ENCODE results near the gene MXRA8.
A peak's percentile ranks its signal among the peaks of the same experiment; 100 is the strongest.
"Not testable (repeated sequence)": the region's sequence is repeated elsewhere in the genome, so short reads cannot be mapped to it uniquely, and the experiment has no call there.

Gene MXRA8, protein sequence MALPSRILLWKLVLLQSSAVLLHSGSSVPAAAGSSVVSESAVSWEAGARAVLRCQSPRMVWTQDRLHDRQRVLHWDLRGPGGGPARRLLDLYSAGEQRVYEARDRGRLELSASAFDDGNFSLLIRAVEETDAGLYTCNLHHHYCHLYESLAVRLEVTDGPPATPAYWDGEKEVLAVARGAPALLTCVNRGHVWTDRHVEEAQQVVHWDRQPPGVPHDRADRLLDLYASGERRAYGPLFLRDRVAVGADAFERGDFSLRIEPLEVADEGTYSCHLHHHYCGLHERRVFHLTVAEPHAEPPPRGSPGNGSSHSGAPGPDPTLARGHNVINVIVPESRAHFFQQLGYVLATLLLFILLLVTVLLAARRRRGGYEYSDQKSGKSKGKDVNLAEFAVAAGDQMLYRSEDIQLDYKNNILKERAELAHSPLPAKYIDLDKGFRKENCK

DNA sequence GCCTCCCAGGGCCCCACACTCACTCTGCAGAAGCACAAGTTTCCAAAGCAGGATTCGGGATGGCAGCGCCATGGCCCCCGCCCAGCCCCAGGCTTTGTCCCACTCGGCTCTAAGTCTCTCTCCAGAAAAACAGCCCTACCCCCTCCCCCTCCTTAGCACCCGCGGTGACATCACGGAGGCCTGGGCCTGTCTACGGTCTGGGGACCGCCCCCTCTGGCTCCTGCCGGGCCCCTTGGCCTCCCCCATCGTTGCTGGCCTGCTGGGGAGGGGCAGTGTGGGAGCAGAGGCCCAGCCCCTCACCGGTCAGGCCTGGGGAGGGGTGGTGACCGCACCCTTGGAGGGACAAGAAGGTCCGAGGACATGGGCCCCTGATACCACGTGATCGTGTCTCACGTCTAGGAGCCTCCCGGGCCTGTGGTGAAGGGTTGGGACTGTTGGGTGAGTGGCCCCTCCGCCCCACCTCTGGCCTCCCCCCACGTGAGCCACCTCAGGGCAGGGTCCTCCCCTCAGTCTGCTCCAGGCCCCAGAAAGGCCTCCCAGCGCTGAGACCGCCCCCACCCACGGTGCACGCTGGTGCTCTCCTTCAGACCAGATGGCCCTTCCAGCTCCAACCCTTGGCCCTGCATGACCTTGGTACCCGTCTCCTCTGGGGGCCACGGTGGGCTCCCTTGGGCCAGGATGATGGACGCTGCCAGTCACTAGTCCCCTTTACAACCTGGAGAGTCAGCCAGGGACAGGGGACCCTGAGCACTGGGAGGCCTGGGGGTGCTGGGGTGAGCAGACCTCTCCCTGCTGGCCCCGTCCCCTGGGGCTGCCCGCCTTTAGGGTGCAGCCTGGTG lies at the start of gene MXRA8:
TSS of gene MXRA8 (minus strand) at position 123 of the 839 bp plus-strand sequence. CDS start at position 72, 51 bp downstream.
- Histone ChIP-seq H3K27ac (peak within 1 kb of the TSS; percentile 58), H3K4me1 (peaks cover 46% of the 10 kb centered on the region), H3K9ac (peak within 1 kb of the TSS; percentile 61; the same call in 1 of the 2 replicates), H3K36me3 (no peaks in the 10 kb centered on the region), H3K4me2 (peak within 1 kb of the TSS; percentile 97), H3K4me3 (peak within 1 kb of the TSS; percentile 44), H3K9me3 (no peaks in the 10 kb centered on the region), H3K27me3 (peaks cover 19% of the 10 kb centered on the region), H4K20me1 (peaks cover 9% of the 10 kb centered on the region)
- no peak for TF ChIP-seq Cebpa-rat (IDR thresholded peaks at IDR 0.05)

DNA sequence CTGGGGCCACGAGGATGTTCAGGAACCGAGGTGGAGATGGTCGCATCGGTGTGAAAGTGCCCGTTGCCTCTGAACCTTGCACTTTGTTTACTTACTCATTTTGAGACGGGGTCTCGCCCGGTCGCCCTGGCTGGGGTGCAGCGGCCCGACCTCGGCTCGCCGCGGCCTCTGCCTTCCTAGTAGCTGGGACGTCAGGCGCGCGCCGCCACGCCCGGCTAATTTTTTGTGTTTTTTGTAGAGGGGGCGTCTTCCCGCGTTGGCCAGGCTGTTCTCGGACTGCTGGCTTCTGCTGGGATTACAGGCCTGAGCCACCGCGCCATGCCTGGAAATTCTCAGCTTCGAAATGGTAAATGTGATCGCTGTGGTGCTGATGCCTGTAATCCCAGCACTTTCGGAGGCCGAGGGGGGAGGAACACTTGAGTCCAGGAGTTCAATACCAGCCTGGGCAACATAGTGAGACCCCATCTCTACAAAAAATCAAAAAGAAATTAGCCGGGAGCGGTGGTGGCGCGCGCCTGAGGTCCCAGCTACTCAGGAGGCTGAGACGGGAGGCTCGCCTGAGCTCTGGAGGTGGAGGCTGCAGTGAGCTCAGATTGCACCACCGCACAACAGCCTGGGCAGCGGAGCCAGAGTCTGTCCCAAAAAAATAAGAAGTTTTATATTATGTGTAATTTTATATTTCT lies 49.4 kb upstream of the MXRA8 start:
- Histone ChIP-seq H3K9me3 (peaks cover 25% of the 10 kb centered on the region), H3K27ac (peak overlapping the region; percentile 92), H4K20me1 (peaks cover 61% of the 10 kb centered on the region), H3K27me3 (no peaks in the 10 kb centered on the region), H3K9ac (peak overlapping the region; percentile 88), H3K36me3 (peaks cover 71% of the 10 kb centered on the region), H3K4me2 (peak overlapping the region; percentile 92), H3K4me3 (peak overlapping the region; percentile 81), H3K4me1 (peaks cover 34% of the 10 kb centered on the region)
- TF ChIP-seq Cebpa-rat (IDR thresholded peaks at IDR 0.05), result no peak

DNA sequence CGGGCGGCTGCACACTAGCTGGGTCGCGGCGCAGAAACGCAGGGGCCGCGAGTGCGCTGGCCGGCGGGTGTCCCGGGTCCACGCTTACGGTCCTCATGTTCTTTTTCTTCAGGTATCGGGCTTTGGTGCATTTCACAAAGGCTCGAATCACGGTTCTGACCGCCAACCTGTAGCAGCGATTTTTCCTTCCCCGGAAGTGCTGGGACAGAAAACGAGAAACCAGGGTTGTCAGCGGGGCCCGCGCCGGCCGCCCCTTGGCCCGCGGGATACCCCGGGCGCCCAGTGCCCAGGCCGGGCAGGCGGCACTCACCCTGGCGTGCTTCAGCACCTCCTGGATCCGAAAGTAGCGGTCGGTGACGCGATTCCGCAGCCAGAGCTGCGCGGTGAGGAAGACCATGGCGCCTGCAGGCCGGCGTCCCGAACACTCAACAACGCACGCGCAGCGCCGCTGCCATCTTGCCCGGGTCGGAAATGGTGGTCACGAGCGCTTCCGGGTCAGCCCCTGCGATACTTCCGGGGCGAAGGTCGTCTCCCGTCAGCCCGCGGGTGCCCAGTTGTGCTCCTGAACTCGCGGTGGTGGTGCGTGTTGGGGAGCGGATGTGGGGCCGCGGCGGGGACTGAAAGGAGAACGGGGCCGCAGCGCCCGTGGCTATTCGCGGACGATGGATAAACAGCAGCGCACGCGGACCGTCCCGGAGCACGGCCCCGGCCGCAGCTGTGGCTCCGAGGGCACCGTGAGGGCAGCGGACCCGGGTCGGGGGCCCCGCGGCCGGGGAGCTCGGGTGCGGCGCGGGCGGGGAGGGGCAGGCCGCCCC lies 48.7 kb upstream of the MXRA8 start, which contains the start of gene MRPL20:
TSS of gene MRPL20 (minus strand) at position 473 of the 815 bp plus-strand sequence. CDS start at position 397, 76 bp downstream.
- peak within 1 kb of the TSS; percentile 92 for H3K4me2 ChIP-seq
- peaks cover 68% of the 10 kb centered on the region for H4K20me1 ChIP-seq
- peak within 1 kb of the TSS; percentile 81 for H3K4me3 ChIP-seq
- peaks cover 37% of the 10 kb centered on the region for H3K4me1 ChIP-seq
- H3K9me3 ChIP-seq, result peaks cover 18% of the 10 kb centered on the region
- H3K9ac ChIP-seq, result peak within 1 kb of the TSS; percentile 88
- H3K27me3 ChIP-seq, result no peaks in the 10 kb centered on the region
- peaks cover 74% of the 10 kb centered on the region for H3K36me3 ChIP-seq
- TF ChIP-seq Cebpa-rat (IDR thresholded peaks at IDR 0.05), result no peak
- peak within 1 kb of the TSS; percentile 92 for H3K27ac ChIP-seq

DNA sequence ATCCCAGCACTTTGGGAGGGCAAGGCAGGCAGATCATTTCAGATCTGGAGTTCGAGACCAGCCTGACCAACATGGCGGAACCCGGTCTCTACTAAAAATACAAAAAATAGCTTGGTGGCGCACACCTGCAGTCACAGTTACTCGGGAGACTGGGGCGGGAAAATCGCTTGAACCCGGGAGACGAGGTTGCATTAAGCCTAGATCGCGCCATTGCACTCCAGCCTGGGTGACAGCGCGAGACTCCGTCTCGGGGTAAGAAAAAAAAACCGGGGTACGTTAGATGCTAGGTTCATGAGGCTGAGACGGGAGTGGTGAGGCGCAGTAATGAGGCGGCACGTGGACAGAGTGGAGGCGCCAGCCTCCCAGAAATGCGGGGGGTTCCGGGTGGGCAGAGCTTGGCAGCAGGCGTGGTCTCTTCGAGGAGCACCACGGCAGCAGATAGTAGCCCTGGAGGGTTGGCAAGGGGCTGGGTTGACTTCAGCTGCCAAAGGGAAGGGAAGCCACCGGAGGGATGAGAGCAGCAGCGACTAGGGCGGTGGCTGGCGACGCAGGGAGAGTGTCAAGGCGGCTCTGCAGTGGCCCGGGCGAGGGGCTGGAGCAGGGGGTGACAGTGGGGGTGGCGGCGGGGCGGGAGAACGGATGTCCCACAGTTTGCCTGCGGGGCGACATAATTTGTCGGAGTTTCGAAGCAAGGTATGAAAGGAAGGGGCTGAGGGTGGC lies 47.9 kb upstream of the MXRA8 start:
- Histone ChIP-seq H3K36me3 (peaks cover 74% of the 10 kb centered on the region), H3K4me1 (peaks cover 41% of the 10 kb centered on the region)

DNA sequence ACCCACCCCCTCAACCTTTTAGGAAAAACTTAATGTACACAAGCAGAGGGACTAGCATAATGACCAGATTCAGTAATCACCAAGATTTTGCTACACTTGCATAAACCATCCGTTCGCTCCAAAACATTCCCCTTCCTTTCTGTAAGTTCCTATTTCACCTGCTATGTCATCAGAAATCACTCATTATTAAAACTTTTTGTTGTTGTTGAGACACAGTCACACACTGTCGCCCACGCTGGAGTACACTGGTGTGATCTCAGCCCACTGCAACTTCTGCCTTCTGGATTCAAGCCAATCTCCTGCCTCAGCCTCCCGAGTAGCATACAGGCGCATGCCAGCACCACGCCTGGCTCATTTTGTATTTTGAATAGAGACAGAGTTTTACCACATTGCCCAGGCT lies 45.3 kb upstream of the MXRA8 start:
- Histone ChIP-seq H3K36me3 (peaks cover 63% of the 10 kb centered on the region), H3K4me2 (no peak overlapping the region), H3K4me1 (peaks cover 47% of the 10 kb centered on the region), H3K9ac (no peak overlapping the region), H4K20me1 (peaks cover 82% of the 10 kb centered on the region), H3K4me3 (no peak overlapping the region), H3K27me3 (no peaks in the 10 kb centered on the region), H3K9me3 (no peaks in the 10 kb centered on the region), H3K27ac (no peak overlapping the region)
- TF ChIP-seq Cebpa-rat (IDR thresholded peaks at IDR 0.05), result no peak

More for the DNA sequence above, 47.9 kb upstream of the MXRA8 start:
- no peaks in the 10 kb centered on the region for H3K27me3 ChIP-seq
- H3K9me3 ChIP-seq, result peaks cover 10% of the 10 kb centered on the region
- peak overlapping the region; percentile 88 for H3K9ac ChIP-seq
- TF ChIP-seq Cebpa-rat (IDR thresholded peaks at IDR 0.05), result no peak
- peaks cover 76% of the 10 kb centered on the region for H4K20me1 ChIP-seq
- peak overlapping the region; percentile 81 for H3K4me3 ChIP-seq
- peak overlapping the region; percentile 92 for H3K27ac ChIP-seq
- H3K4me2 ChIP-seq, result peak overlapping the region; percentile 92

DNA sequence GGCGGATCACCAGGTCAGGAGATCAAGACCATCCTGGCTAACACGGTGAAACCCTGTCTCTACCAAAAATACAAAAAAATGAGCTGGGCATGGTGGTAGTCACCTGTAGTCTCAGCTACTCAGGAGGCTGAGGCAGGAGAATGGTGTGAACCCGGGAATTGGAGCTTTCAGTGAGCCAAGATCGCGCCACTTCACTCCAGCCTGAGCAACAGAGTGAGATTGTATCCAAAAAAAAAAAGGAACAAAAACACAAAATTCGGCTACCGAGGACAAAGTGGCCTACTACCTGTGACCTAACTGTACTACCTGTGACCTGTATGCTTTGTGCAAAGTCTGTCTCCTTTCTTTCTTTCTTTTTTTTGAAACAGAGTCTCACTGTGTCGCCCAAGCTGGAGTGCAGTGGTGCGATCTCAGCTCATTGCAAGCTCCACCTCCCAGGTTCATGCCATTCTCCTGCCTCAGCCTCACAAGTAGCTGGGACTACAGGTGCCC lies 44.6 kb upstream of the MXRA8 start:
- H3K27me3 ChIP-seq, H3K4me2 ChIP-seq, H3K9me3 ChIP-seq, H3K9ac ChIP-seq, H3K27ac ChIP-seq, H3K4me3 ChIP-seq: not testable (repeated sequence)
- peaks cover 75% of the 10 kb centered on the region for H4K20me1 ChIP-seq
- peaks cover 66% of the 10 kb centered on the region for H3K36me3 ChIP-seq
- peaks cover 44% of the 10 kb centered on the region for H3K4me1 ChIP-seq

DNA sequence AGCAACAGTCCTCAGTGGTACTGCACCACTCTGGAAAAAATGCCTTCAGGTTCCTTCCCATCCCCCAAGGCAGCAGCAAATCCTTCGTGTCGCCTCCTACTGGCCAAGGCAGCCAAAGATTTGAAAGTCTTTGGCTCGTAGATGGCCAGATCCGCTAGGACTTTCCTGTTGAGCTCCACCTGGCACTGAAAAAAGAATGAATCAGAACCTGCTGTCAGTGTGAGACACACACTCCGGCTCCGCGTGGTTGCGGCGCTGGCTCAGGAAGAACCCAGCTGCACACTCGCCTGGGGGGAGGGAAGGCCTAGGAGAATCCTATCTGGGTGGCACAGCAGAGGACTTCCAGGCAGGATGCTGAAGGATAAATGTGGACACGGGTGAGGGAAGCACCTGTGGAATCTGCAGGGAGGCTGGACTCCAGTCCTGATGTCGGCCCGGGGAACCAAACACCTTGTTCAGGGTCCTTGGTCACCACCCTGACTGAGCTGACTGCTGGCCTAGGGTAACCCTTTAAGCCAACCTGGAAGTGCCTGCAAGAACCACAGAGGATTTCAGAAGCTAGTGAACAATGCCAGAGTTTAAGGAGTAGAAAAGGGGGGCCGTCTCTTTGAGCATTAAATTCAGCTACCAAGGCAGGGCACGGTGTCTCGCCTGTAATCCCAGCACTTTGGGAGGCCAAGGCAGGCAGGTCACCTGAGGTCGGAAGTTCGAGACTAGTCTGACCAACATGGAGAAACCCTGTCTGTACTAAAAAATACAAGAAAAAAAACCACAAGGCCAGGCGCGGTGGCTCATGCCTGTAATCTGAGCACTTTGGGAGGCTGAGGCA lies 43.9 kb upstream of the MXRA8 start:
- H3K4me1 ChIP-seq, result peaks cover 49% of the 10 kb centered on the region
- H3K27ac ChIP-seq, result no peak overlapping the region
- H3K36me3 ChIP-seq, result peaks cover 73% of the 10 kb centered on the region

More for the DNA sequence above, 43.9 kb upstream of the MXRA8 start:
- Histone ChIP-seq H3K9me3 (no peaks in the 10 kb centered on the region), H3K9ac (no peak overlapping the region), H4K20me1 (peaks cover 73% of the 10 kb centered on the region), H3K4me3 (no peak overlapping the region), H3K27me3 (no peaks in the 10 kb centered on the region), H3K4me2 (peak overlapping the region; percentile 99; the same call in 1 of the 2 replicates)
- TF ChIP-seq Cebpa-rat (IDR thresholded peaks at IDR 0.05), result no peak

Measured in BLaER1 (cell line).